ENCODE data around the gene TAC4.

DNA sequence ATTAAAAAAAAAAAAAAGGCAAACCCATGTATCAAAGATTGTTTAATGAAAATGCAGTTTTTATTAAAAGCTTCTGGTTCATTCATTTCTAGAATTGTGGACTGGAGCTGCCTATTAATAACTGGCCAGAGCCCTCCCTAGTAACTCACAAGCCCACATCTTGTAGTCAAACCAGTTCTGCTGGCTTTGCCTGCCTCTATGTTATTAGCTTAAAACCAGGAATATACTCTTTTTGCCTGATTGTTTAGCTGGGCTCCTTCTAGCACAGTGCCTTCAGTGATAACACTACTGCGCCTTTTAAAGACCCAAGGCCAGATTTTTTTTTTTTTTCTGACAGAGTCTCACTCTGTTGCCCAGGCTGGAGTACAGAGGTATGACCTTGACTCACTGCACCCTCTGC, 26.0 kb downstream of the TAC4 start:
- TF ChIP-seq, protein P1, sequence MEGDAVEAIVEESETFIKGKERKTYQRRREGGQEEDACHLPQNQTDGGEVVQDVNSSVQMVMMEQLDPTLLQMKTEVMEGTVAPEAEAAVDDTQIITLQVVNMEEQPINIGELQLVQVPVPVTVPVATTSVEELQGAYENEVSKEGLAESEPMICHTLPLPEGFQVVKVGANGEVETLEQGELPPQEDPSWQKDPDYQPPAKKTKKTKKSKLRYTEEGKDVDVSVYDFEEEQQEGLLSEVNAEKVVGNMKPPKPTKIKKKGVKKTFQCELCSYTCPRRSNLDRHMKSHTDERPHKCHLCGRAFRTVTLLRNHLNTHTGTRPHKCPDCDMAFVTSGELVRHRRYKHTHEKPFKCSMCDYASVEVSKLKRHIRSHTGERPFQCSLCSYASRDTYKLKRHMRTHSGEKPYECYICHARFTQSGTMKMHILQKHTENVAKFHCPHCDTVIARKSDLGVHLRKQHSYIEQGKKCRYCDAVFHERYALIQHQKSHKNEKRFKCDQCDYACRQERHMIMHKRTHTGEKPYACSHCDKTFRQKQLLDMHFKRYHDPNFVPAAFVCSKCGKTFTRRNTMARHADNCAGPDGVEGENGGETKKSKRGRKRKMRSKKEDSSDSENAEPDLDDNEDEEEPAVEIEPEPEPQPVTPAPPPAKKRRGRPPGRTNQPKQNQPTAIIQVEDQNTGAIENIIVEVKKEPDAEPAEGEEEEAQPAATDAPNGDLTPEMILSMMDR (IDR thresholded peaks at IDR 0.05) = no peak
- no peak for TF ChIP-seq POLR2A (IDR thresholded peaks at IDR 0.05)

All from uterus (tissue), 2 donors.